ENCODE measurements around the gene NTSR1. TPM values are rescaled to one million over a fixed set of nuclear protein-coding genes. Genes with fewer than 3 reads are reported as not detected.

NTSR1 gene
- total and polyA plus RNA-seq, 2 experiments from 2014 or later = 0.15 to 1.4 TPM

DNA sequence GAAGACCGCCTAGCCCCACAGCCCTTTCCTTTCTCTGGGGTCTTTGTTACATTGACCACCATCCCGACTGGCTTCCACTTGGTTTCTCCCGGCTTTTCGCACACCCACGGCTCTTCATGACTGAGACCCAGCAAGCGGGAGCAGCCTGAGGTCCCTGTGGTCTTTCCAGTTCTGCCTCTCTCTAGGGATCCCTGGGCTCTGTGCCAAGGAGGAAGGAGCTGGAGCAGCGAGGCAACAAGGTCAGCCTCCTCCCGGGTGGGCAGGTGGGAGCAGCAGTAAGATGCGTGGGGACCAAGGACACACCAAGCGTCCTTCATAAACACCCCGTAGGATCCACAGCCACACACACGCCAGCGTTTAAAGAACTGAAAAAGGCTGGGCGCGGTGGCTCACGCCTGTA is 58.1 kb downstream of the NTSR1 start:
- no peaks in the 10 kb centered on the region for H3K9me3 Mint-ChIP-seq
- TF ChIP-seq POLR2AphosphoS5 (IDR thresholded peaks at IDR 0.05; ENCODE audit: low read depth) = no peak
- TF ChIP-seq CTCF (conservative IDR thresholded peaks at IDR 0.05; ENCODE audit: low read depth in 2 of 2) = no peak
- no peak for TF ChIP-seq ZNF331 (CRISPR knock-in tag; IDR thresholded peaks at IDR 0.05; ENCODE audit: low read depth)
- TF ChIP-seq EZH2 (IDR thresholded peaks at IDR 0.05; ENCODE audit: low read depth, unreplicated experiment) = no peak
- TF ChIP-seq ZNF462 (CRISPR knock-in tag; IDR thresholded peaks at IDR 0.05) = no peak
- no peak for TF ChIP-seq EZH2phosphoT487 (IDR thresholded peaks at IDR 0.05; ENCODE audit: unreplicated experiment)
- no peak for TF ChIP-seq CREB1 (CRISPR knock-in tag; IDR thresholded peaks at IDR 0.05; ENCODE audit: low read depth)
- TF ChIP-seq STAT1 (IDR thresholded peaks at IDR 0.05; ENCODE audit: unreplicated experiment) = no peak
- TF ChIP-seq, protein P1, sequence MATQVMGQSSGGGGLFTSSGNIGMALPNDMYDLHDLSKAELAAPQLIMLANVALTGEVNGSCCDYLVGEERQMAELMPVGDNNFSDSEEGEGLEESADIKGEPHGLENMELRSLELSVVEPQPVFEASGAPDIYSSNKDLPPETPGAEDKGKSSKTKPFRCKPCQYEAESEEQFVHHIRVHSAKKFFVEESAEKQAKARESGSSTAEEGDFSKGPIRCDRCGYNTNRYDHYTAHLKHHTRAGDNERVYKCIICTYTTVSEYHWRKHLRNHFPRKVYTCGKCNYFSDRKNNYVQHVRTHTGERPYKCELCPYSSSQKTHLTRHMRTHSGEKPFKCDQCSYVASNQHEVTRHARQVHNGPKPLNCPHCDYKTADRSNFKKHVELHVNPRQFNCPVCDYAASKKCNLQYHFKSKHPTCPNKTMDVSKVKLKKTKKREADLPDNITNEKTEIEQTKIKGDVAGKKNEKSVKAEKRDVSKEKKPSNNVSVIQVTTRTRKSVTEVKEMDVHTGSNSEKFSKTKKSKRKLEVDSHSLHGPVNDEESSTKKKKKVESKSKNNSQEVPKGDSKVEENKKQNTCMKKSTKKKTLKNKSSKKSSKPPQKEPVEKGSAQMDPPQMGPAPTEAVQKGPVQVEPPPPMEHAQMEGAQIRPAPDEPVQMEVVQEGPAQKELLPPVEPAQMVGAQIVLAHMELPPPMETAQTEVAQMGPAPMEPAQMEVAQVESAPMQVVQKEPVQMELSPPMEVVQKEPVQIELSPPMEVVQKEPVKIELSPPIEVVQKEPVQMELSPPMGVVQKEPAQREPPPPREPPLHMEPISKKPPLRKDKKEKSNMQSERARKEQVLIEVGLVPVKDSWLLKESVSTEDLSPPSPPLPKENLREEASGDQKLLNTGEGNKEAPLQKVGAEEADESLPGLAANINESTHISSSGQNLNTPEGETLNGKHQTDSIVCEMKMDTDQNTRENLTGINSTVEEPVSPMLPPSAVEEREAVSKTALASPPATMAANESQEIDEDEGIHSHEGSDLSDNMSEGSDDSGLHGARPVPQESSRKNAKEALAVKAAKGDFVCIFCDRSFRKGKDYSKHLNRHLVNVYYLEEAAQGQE (IDR thresholded peaks at IDR 0.05; ENCODE audit: unreplicated experiment) = no peak
- TF ChIP-seq ZNF114 (CRISPR knock-in tag; IDR thresholded peaks at IDR 0.05) = no peak
- TF ChIP-seq ETS1 (IDR thresholded peaks at IDR 0.05) = no peak
- peaks cover 8% of the 10 kb centered on the region; the same call in 2 of the 3 replicates for H3K4me1 Mint-ChIP-seq
- DNase-seq (ENCODE audit: low spot score) (no peak), ATAC-seq (no peak)
- Histone ChIP-seq H3K27ac (ENCODE audit: low read depth) (no peak overlapping the region), H3K4me1 (ENCODE audit: insufficient read depth) (no peaks in the 10 kb centered on the region; the same call in 1 of the 2 replicates), H3K27me3 (ENCODE audit: insufficient read depth) (no peaks in the 10 kb centered on the region), H3K4me2 (no peak overlapping the region), H3F3A (replicated peaks; ENCODE audit: low read depth) (0 out of 2 replicates have a peak, but pooled peaks cover 2% of the 10 kb centered on the region), H3K36me3 (ENCODE audit: insufficient read depth) (no peaks in the 10 kb centered on the region), H4K20me1 (replicated peaks; ENCODE audit: insufficient read depth) (no peaks in the 10 kb centered on the region), H2AFZ (no peak overlapping the region), H3K9me2 (ENCODE audit: insufficient read depth) (no peaks in the 10 kb centered on the region), H3K79me2 (replicated peaks; ENCODE audit: insufficient read depth) (no peaks in the 10 kb centered on the region), H3K4me3 (no peak overlapping the region)
- H3K27ac Mint-ChIP-seq = no peak overlapping the region; the same call in 1 of the 2 replicates
- peaks cover 6% of the 10 kb centered on the region for H3K27me3 Mint-ChIP-seq (ENCODE audit: insufficient read depth, low read depth, poor library complexity)
- H3K4me3 Mint-ChIP-seq = no peak overlapping the region
- no peaks in the 10 kb centered on the region for H3K36me3 Mint-ChIP-seq (ENCODE audit: low read depth)

All from GM23338 (cell line).